ENCODE measurements around the gene DHFR2. TPM values are rescaled to one million over a fixed set of nuclear protein-coding genes. Genes with fewer than 3 reads are reported as not detected.

Gene DHFR2
- total and polyA plus RNA-seq, 9 of the 15 experiments (the other 6 are each of a cell fraction or from before 2014, with no cell fraction given) = 0.64 to 1.7 (median 1.4) TPM

- FAIRE-seq (no peak), DNase-seq (ENCODE audit: extremely low read depth in 1 of 4, low spot score in 3 of 4) (no peak), ATAC-seq (no peak)
- H3K36me3 ChIP-seq (ENCODE audit: control insufficient read depth, insufficient read depth, low read length) = 0 out of 3 replicates have a peak, but pooled peaks cover 3% of the 10 kb centered on the region
- WGBS (ENCODE audit: insufficient coverage, low coverage, missing lambda C conversion rate) = 80% methylated on average over 8 of the region's 8 CpGs
- ChIA-PET POLR2A (no interaction called here), CTCF (ENCODE audit: low intra/inter-chr PET ratio) (no interaction called here)
- H2AFZ ChIP-seq (ENCODE audit: low read depth, low read length) = no peak overlapping the region
- no peak overlapping the region for H3K9ac ChIP-seq (ENCODE audit: insufficient read depth in 1 of 2, low read depth in 2 of 2, low read length in 2 of 2)
- H3K79me2 ChIP-seq (ENCODE audit: control insufficient read depth, insufficient read depth, low read length) = no peaks in the 10 kb centered on the region
- no peak overlapping the region for H3K4me2 ChIP-seq (ENCODE audit: insufficient read depth, low read length)
- no peaks in the 10 kb centered on the region for H3K9me3 ChIP-seq (replicated peaks; ENCODE audit: control insufficient read depth, insufficient read depth, low read depth, low read length)
- no TSS peak for BruUV-seq (replicated peaks)
- no peaks in the 10 kb centered on the region for H4K20me1 ChIP-seq (replicated peaks; ENCODE audit: control insufficient read depth, insufficient read depth, low read length)
- H3K4me1 ChIP-seq (replicated peaks in 1 of 2; ENCODE audit: control insufficient read depth in 2 of 2, insufficient read depth in 2 of 2, low read length in 2 of 2) = no peaks in the 10 kb centered on the region
- no peak overlapping the region for H3K4me3 ChIP-seq
- in situ Hi-C loops (cut with MboI) (no loop called here), intact Hi-C loops (cut with micrococcal nuclease) (no loop called here)
- no peaks in the 10 kb centered on the region for H3K9me1 ChIP-seq (ENCODE audit: control insufficient read depth, insufficient read depth, low read length)
- no peaks in the 10 kb centered on the region for H3K27me3 ChIP-seq (ENCODE audit: control insufficient read depth in 2 of 2, insufficient read depth in 2 of 2, low read length in 2 of 2)
- no peak for TF ChIP-seq ARID2 (IDR thresholded peaks at IDR 0.05)
- TF ChIP-seq NR4A1 (CRISPR knock-in tag; IDR thresholded peaks at IDR 0.05) = no peak
- no peak for TF ChIP-seq NR4A1 (tag; IDR thresholded peaks at IDR 0.05)
- no peak for TF ChIP-seq NR2C2 (CRISPR knock-in tag; IDR thresholded peaks at IDR 0.05)
- TF ChIP-seq NR2C2 (tag; IDR thresholded peaks at IDR 0.05) = no peak
- TF ChIP-seq NR2F6 (CRISPR knock-in tag; IDR thresholded peaks at IDR 0.05) = no peak
- TF ChIP-seq DDX20 (tag; IDR thresholded peaks at IDR 0.05; ENCODE audit: low read depth) = no peak
- TF ChIP-seq NELFE (IDR thresholded peaks at IDR 0.05; ENCODE audit: insufficient read depth, insufficient read length) = no peak
- TF ChIP-seq CAMTA2 (CRISPR knock-in tag; conservative IDR thresholded peaks at IDR 0.05) = no peak
- TF ChIP-seq CC2D1A (IDR thresholded peaks at IDR 0.05) = no peak
- TF ChIP-seq EHMT2 (IDR thresholded peaks at IDR 0.05) = no peak
- TF ChIP-seq TCFL5 (CRISPR knock-in tag; conservative IDR thresholded peaks at IDR 0.05) = no peak
- TF ChIP-seq, protein P1, sequence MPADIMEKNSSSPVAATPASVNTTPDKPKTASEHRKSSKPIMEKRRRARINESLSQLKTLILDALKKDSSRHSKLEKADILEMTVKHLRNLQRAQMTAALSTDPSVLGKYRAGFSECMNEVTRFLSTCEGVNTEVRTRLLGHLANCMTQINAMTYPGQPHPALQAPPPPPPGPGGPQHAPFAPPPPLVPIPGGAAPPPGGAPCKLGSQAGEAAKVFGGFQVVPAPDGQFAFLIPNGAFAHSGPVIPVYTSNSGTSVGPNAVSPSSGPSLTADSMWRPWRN (IDR thresholded peaks at IDR 0.05; ENCODE audit: low read depth) = no peak
- no peak for TF ChIP-seq ARID3B (CRISPR knock-in tag; IDR thresholded peaks at IDR 0.05; ENCODE audit: borderline replicate concordance)
- TF ChIP-seq, protein P2, sequence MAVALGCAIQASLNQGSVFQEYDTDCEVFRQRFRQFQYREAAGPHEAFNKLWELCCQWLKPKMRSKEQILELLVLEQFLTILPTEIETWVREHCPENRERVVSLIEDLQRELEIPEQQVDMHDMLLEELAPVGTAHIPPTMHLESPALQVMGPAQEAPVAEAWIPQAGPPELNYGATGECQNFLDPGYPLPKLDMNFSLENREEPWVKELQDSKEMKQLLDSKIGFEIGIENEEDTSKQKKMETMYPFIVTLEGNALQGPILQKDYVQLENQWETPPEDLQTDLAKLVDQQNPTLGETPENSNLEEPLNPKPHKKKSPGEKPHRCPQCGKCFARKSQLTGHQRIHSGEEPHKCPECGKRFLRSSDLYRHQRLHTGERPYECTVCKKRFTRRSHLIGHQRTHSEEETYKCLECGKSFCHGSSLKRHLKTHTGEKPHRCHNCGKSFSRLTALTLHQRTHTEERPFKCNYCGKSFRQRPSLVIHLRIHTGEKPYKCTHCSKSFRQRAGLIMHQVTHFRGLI (CRISPR knock-in tag; IDR thresholded peaks at IDR 0.05) = no peak
- TF ChIP-seq TEAD1 (CRISPR knock-in tag; IDR thresholded peaks at IDR 0.05) = no peak
- TF ChIP-seq POLR2AphosphoS5 (IDR thresholded peaks at IDR 0.05; ENCODE audit: control insufficient read depth, insufficient read depth, low read depth, low read length) = no peak
- H3K27ac ChIP-seq (ENCODE audit: extremely low read depth, low read depth, low read length) = no peak overlapping the region
Measured at GRCh38 chr3:94082391-94082937, 19.7 kb upstream of the DHFR2 start.

All from K562 (cell line).